H1 (cell line): ENCODE results near the gene SPOCK1.

Experiments used
- POLR2AphosphoS5 ChIP-seq: IDR thresholded peaks from 2 replicates; pipeline ENCODE4 v1.6.1; 2011; ENCODE audit warnings: low read depth, low read length
- TAF1 ChIP-seq: IDR thresholded peaks from 2 replicates; pipeline ENCODE4 v1.6.1; 2011; ENCODE audit warnings: mild to moderate bottlenecking, low read depth, low read length
- TCF12 ChIP-seq: IDR thresholded peaks from 2 replicates; pipeline ENCODE4 v1.6.1; 2011; ENCODE audit warnings: low read depth, mild to moderate bottlenecking, low read length
- TF ChIP-seq, protein P1 (sequence below), 3 experiments: IDR thresholded peaks; 1 replicate in 2 of 3; 2 replicates in 1 of 3; pipeline versions ENCODE4 v1.5.1 to v1.6.1; 2011; ENCODE audit warnings: low read length in 3 of 3, mild to moderate bottlenecking in 3 of 3, inconsistent platforms in 2 of 3, low read depth in 1 of 3, moderate library complexity in 1 of 3; ENCODE audit not compliant: insufficient read depth in 1 of 3; ENCODE audit errors: control extremely low read depth in 1 of 3

- no peak for TF ChIP-seq TCF12
- no peak for TF ChIP-seq POLR2AphosphoS5
- TF ChIP-seq TAF1 = no peak
- TF ChIP-seq, protein P1, sequence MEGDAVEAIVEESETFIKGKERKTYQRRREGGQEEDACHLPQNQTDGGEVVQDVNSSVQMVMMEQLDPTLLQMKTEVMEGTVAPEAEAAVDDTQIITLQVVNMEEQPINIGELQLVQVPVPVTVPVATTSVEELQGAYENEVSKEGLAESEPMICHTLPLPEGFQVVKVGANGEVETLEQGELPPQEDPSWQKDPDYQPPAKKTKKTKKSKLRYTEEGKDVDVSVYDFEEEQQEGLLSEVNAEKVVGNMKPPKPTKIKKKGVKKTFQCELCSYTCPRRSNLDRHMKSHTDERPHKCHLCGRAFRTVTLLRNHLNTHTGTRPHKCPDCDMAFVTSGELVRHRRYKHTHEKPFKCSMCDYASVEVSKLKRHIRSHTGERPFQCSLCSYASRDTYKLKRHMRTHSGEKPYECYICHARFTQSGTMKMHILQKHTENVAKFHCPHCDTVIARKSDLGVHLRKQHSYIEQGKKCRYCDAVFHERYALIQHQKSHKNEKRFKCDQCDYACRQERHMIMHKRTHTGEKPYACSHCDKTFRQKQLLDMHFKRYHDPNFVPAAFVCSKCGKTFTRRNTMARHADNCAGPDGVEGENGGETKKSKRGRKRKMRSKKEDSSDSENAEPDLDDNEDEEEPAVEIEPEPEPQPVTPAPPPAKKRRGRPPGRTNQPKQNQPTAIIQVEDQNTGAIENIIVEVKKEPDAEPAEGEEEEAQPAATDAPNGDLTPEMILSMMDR (IDR thresholded peaks at IDR 0.05; ENCODE audit: control extremely low read depth in 1 of 3, insufficient read depth in 1 of 3, low read depth in 1 of 3, low read length in 3 of 3) = no peak
These were observed 88.7 kb downstream of the SPOCK1 start for GRCh38 chr5:137410234-137411010.
